Measurements from ENCODE around the gene HEG1. TPM values are rescaled to one million over a fixed set of nuclear protein-coding genes. Genes with fewer than 3 reads are reported as not detected.
"Not testable (repeated sequence)": the region's sequence is repeated elsewhere in the genome, so short reads cannot be mapped to it uniquely, and the experiment has no call there.

Gene HEG1
- total RNA-seq, 1 donor = 199 TPM

- H3K4me3 ChIP-seq (ENCODE audit: low read depth, low read length) = no peak overlapping the region
- no peak for TF ChIP-seq CTCF (IDR thresholded peaks at IDR 0.05; ENCODE audit: insufficient read depth, low read depth, low read length)
- no peak for DNase-seq (ENCODE audit: low read depth)
Observed at GRCh38 chr3:124965413-124965812, 90.4 kb downstream of the HEG1 start.

- no peak for DNase-seq (ENCODE audit: low read depth)
- no peak for TF ChIP-seq CTCF (IDR thresholded peaks at IDR 0.05; ENCODE audit: insufficient read depth, low read depth, low read length)
- H3K4me3 ChIP-seq (ENCODE audit: low read depth, low read length) = no peak overlapping the region
Observed at GRCh38 chr3:124964387-124964786, 91.4 kb downstream of the HEG1 start.

- DNase-seq (ENCODE audit: low read depth) = no peak
- no peak for TF ChIP-seq CTCF (IDR thresholded peaks at IDR 0.05; ENCODE audit: insufficient read depth, low read depth, low read length)
- H3K4me3 ChIP-seq (ENCODE audit: low read depth, low read length) = no peak overlapping the region
Observed at GRCh38 chr3:124963755-124964154, 92.0 kb downstream of the HEG1 start.

GRCh38 chr3:124962403-124962940 is 93.3 kb downstream of the HEG1 start:
- no peak for DNase-seq (ENCODE audit: low read depth)
- no peak for TF ChIP-seq CTCF (IDR thresholded peaks at IDR 0.05; ENCODE audit: insufficient read depth, low read depth, low read length)
- H3K4me3 ChIP-seq (ENCODE audit: low read depth, low read length) = no peak overlapping the region

- no peak for TF ChIP-seq CTCF (IDR thresholded peaks at IDR 0.05; ENCODE audit: insufficient read depth, low read depth, low read length)
- no peak for DNase-seq (ENCODE audit: low read depth)
- no peak overlapping the region for H3K4me3 ChIP-seq (ENCODE audit: low read depth, low read length)
Observed at GRCh38 chr3:124960698-124961097, 95.1 kb downstream of the HEG1 start.

GRCh38 chr3:124960105-124960504 is 95.7 kb downstream of the HEG1 start:
- TF ChIP-seq CTCF (IDR thresholded peaks at IDR 0.05; ENCODE audit: insufficient read depth, low read depth, low read length) = no peak
- DNase-seq (ENCODE audit: low read depth) = no peak
- no peak overlapping the region for H3K4me3 ChIP-seq (ENCODE audit: low read depth, low read length)

- not testable (repeated sequence) for DNase-seq (ENCODE audit: low read depth); H3K4me3 ChIP-seq (ENCODE audit: low read depth, low read length)
Observed at GRCh38 chr3:124957951-124958350, 97.8 kb downstream of the HEG1 start.
